Measurements from ENCODE around the gene LPP. TPM values are rescaled to one million over a fixed set of nuclear protein-coding genes. Genes with fewer than 3 reads are reported as not detected.

Gene LPP
- total RNA-seq, 4 donors from 2014 or later: 141 to 248 (median 185) TPM

- no peak for TF ChIP-seq CTCF (IDR thresholded peaks at IDR 0.05; ENCODE audit: low read depth)
Measured at GRCh38 chr3:188453431-188454384, 299.8 kb downstream of the LPP start.

GRCh38 chr3:188455748-188456147 is 301.8 kb downstream of the LPP start:
- no peak for TF ChIP-seq CTCF (IDR thresholded peaks at IDR 0.05; ENCODE audit: low read depth)

GRCh38 chr3:188458756-188459155 is 304.8 kb downstream of the LPP start:
- no peak for TF ChIP-seq CTCF (IDR thresholded peaks at IDR 0.05; ENCODE audit: low read depth)

GRCh38 chr3:188465311-188465710 is 311.4 kb downstream of the LPP start:
- TF ChIP-seq CTCF (IDR thresholded peaks at IDR 0.05; ENCODE audit: low read depth): no peak

- TF ChIP-seq CTCF (IDR thresholded peaks at IDR 0.05; ENCODE audit: low read depth): no peak
Measured at GRCh38 chr3:188468196-188468595, 314.2 kb downstream of the LPP start.

GRCh38 chr3:188468662-188469061 is 314.7 kb downstream of the LPP start:
- no peak for TF ChIP-seq CTCF (IDR thresholded peaks at IDR 0.05; ENCODE audit: low read depth)

GRCh38 chr3:188469228-188469885 is 315.4 kb downstream of the LPP start:
- TF ChIP-seq CTCF (IDR thresholded peaks at IDR 0.05; ENCODE audit: low read depth): no peak
